SK-MEL-5 (cell line): Measurements from ENCODE around the gene IMMT. TPM values are rescaled to one million over a fixed set of nuclear protein-coding genes. Genes with fewer than 3 reads are reported as not detected.
"Not testable (repeated sequence)": the region's sequence is repeated elsewhere in the genome, so short reads cannot be mapped to it uniquely, and the experiment has no call there.

Experiments used
- DNase-seq: peaks from one replicate; pipeline ENCODE4 v3.0.0-alpha.2; 2016; ENCODE audit warnings: low read depth, low spot score
- in situ Hi-C: cut with HindIII; loops from 2 replicates; pipeline ENCODE4 v1.10.0; 2016; ENCODE audit warnings: low sequenced_read_pairs, high pct_unique_total_duplicates, low pct_unique_long_range_greater_than_20kb
- total RNA-seq: library from RNA; depleted of rRNA; stranded (reverse); fragments of >200 nt; shearing (Covaris generic); gene quantifications from 2 replicates; pipeline ENCODE4 v1.2.3, GENCODE V29; 2014

Gene IMMT
- total RNA-seq, 1 experiment from 2014 or later, result 116 TPM

- DNase-seq, result no peak
- in situ Hi-C loops, result no loop called here
Observed at GRCh38 chr2:86229221-86229620, 34.0 kb upstream of the IMMT start.

GRCh38 chr2:86228574-86228973 lies 33.3 kb upstream of the IMMT start:
- in situ Hi-C loops, DNase-seq: not testable (repeated sequence)

- in situ Hi-C loops, result no loop called here
- no peak for DNase-seq
Observed at GRCh38 chr2:86227685-86228084, 32.4 kb upstream of the IMMT start.

- DNase-seq, result no peak
- in situ Hi-C loops, result no loop called here
Observed at GRCh38 chr2:86226636-86227520, 31.6 kb upstream of the IMMT start.

- in situ Hi-C loops, result no loop called here
- no peak for DNase-seq
Observed at GRCh38 chr2:86226070-86226469, 30.8 kb upstream of the IMMT start.

DNA sequence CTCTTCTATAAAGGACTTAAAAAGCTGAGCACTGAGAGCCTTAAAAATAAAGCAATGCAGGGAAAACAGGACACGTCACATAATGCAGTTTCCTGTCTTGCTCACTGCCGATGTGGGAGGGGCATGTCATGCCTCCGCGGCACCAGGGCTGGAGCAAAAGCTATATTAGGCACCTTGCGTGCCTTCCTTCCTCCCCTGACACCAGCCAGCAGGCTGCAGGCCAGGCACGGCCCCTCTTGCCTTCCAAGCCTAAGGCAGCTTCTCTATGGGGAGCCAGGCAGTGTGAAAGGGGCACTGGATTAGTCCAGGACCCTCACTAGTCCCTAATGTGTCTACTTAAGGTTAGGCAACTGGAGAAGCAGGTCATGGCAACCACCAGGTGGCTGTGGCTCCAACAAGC lies 30.3 kb upstream of the IMMT start:
- in situ Hi-C loops, result no loop called here
- no peak for DNase-seq

DNA sequence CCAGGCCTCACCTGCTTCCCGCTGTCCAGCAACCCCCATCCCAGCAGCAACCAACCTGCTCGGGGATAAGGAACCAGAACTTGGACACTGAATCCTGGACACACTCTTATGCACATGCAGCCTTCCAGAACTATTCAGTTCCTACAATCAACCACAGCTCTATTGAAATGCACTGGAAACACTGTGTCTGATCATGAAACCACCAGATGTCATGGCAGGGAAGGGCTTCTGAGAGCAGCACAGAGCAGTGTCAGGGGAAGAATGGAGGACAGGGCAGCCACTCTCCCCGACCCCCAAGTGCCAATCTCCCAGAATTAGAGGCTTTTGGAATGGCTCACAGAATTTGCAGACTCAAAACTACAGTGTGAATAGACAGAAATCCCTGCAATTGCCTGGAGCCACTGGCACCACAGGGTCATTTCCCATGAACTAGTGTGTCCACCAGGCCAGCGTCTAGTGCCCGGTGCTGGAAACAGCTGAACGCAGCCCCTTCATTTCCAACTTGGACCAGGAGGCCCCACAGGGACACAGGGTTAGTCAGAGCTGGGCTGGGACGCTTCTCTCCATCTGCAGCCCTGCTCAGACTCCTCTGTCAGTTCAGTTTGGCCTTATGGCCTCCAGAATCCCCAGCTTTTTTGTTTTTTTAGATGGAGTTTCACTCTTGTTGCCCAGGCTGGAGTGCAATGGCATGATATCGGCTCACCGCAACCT lies 29.5 kb upstream of the IMMT start:
- in situ Hi-C loops, result no loop called here
- DNase-seq, result no peak

- in situ Hi-C loops, result no loop called here
- no peak for DNase-seq
Observed at GRCh38 chr2:86223927-86224560, 28.8 kb upstream of the IMMT start.

DNA sequence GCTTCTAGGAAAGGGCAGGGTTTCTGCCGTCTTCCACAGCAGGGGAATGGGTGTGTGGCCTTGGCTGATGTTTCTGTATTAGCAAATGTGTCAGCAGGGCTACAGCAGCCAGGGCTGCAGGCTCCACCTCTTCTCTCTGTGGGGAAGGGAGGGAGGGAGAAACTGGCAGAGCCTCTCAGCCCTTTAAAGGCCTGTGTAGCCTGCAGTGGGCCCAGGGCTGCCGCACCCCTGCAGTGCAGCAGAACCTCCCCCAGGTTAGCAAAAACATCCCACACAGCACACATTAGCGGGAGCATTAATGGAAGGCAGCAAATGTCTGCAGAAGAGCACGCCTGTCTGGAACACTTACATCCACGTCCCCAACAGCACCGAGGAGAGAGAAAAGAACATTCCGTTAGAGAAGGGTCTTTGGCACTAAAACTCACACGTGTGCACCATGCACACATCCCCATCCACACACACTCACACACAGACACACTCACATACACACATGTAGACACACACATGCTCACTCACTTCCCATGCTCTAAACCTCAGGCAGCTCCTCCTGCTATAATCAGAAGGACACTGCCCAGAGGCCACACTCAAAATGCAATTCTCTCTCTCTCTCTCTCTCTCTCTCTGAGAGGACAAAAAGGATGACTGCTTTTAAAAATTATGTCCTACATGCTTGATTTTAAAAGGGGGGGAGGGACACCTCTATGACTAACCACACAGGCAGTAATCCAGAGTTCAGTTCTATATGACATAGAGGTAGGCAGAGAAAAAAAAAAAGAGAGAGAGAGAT lies 28.1 kb upstream of the IMMT start:
- in situ Hi-C loops, result no loop called here
- DNase-seq, result no peak

DNA sequence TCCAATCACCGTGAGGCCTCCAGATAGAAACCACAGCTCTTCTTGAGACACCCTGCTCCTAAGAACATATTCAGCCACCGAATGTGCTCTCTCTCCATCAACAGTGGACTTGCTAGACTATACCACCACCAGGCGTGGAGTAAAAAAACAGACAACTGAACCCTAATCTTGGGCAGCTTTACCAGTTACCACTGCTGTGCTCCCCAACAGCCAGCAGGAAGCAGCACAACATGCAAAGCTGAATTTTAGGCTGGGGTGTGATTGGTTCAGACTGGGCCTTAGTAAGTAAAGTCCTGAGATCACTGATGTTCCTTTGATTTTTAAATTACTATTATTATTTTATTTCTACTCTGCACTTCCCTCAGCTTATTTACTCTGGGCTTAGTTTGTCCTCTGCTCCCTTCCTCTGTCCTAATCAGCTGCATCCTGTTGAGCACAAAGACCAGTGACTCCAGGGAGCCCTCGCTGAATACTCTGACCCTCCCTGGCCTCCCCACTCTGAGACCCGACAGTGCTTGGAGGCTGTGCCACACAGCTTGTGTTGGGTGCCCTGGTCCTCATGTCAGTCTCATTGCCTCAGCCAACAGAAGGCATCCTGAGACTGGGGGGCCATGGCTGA lies 25.9 kb upstream of the IMMT start:
- DNase-seq, result peak; percentile 91
- in situ Hi-C loops, result no loop called here

- in situ Hi-C loops, result no loop called here
- DNase-seq, result no peak
Observed at GRCh38 chr2:86219896-86220295, 24.6 kb upstream of the IMMT start.

DNA sequence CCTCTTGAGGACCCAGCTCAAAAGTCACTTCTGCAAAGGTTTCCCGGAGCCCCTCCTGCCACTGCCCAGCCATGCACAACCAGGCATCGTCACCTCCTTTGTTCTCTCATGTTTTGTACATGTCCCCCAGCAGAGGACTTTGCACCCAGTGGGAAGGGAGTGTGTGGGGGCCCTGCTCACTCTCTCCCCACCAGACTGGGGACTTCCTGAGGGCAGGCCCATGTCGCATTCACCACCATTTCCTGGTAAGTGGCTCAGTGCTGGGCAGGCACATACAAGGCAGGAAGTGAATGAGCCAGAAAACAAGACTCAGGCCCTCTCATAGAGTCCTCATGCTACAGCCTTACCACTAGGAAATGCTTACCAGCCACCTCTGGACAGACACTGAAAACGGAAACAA lies 22.9 kb upstream of the IMMT start:
- in situ Hi-C loops, result no loop called here
- DNase-seq, result no peak

GRCh38 chr2:86216575-86217555 lies 21.6 kb upstream of the IMMT start:
- in situ Hi-C loops, result no loop called here
- peak; percentile 36 for DNase-seq

DNA sequence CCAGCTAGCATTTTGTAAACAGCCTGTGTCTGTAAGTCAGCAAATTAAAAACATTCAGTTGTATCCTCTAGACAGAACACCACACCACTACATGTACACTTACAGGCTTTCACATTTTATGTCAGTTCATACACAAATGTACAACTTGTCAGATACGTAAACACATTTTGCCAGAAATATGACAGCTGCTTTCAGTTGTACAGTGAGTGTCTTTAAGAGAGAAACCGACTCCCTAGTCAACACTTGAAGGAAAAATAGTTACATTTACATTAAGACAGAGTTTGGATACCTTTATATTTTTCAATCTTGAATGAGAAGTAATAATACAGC lies 19.2 kb upstream of the IMMT start:
- DNase-seq, result no peak
- in situ Hi-C loops, result no loop called here

DNA sequence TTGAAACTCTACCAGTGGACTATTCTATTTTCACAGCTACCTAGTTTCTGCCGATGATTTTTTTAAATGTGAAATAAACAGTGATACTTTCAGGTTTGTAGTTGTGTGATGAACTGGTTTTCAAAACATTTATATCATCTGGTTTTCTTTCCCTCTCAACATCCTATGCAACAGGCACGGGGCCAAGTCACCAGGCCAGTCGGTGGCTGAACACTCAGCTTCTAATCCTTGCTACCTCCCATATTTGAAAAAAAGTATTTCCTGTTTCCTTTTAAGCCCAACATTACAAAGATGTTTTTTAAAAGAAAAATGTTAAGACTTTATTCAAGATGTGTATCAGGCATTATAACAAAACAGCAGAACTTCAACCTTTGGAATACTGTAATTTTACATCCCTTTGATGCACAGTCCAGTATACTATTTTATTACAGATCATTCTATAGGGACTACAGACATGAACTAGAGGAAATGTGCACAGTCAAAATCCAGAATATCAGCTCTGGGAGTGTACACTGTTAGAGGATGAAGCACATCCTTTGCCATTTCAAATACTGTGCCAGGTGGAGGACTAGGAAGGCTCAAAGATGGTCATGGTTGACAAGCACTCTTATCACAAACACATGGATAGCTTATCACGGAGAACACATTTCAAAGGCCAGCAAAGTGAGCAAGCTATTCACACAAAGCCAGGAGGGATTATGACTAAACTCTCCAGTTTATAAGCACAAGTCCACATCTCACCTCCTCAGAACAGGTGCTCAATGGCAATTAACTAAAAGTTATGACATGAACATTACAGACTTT lies 18.6 kb upstream of the IMMT start:
- no peak for DNase-seq
- in situ Hi-C loops, result no loop called here

DNA sequence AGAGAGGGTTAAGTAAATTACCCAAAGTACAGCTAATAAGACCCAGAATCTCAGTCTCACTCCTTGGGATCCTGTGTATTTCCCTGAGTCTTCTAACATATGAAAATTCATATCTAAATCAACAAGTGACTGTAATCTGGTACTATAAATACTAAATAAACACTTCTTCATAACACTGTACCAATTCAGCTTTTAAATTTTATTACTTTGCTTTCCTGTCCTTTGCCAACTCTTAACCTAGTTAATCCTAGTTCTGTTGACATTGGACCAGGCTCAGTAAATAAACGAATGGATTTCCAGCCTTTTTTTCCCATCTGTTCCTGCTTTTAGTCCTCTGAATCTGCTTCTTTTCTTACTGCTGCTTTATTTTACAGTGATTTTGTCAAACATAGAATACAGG lies 17.8 kb upstream of the IMMT start:
- DNase-seq, result no peak
- in situ Hi-C loops, result no loop called here
